Omental fat pad (tissue), 4 donors: ENCODE measurements around the gene DNAH10. TPM values are rescaled to one million over a fixed set of nuclear protein-coding genes. Genes with fewer than 3 reads are reported as not detected.

ENCODE experiments used
- ATAC-seq: fragments of 150-250 bp; one replicate; pipeline ENCODE4 v1.9.1; 2016; ENCODE audit warnings: mild to moderate bottlenecking, moderate library complexity; ENCODE audit not compliant: low FRiP score
- DNase-seq: peaks from one replicate; pipeline ENCODE4 v3.0.0-alpha.2; 2019; ENCODE audit warnings: low spot score
- total RNA-seq, 4 donors: library from RNA; depleted of rRNA; stranded (reverse); fragments of >200 nt; gene quantifications; one replicate each; pipeline ENCODE4 v1.1.0, GENCODE V29; 2016
- TF ChIP-seq, protein P1 (sequence below), 3 donors: fragments of 450-650 bp; IDR thresholded peaks; one replicate each; pipeline ENCODE4 v1.5.1; 2016 to 2017; ENCODE audit warnings: antibody characterized with exemption in 3 of 3, mild to moderate bottlenecking in 3 of 3, moderate library complexity in 2 of 3

DNAH10 gene
- total RNA-seq, 4 donors from 2014 or later: 0.06 to 2.3 (median 0.48) TPM; not detected in 1

DNA sequence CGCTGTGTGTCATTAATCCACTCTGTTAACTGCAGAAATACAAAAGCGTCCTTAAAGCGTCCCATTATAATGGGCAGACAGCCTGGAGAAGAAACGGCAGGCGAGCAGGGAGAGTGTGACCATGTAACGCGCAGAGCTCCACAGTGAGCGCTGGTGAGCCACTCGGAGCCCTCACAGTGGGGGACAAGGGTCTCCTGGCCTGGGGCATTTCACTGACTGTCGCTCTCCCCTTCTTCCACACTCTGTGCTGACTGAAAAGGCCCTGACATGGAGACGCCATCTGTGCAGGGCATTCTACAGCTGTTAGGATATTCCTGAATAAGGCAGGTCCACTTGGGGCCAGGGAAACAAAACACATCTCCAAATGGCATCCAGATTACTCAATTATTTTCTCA, 186.3 kb downstream of the DNAH10 start:
- no peak for ATAC-seq

DNA sequence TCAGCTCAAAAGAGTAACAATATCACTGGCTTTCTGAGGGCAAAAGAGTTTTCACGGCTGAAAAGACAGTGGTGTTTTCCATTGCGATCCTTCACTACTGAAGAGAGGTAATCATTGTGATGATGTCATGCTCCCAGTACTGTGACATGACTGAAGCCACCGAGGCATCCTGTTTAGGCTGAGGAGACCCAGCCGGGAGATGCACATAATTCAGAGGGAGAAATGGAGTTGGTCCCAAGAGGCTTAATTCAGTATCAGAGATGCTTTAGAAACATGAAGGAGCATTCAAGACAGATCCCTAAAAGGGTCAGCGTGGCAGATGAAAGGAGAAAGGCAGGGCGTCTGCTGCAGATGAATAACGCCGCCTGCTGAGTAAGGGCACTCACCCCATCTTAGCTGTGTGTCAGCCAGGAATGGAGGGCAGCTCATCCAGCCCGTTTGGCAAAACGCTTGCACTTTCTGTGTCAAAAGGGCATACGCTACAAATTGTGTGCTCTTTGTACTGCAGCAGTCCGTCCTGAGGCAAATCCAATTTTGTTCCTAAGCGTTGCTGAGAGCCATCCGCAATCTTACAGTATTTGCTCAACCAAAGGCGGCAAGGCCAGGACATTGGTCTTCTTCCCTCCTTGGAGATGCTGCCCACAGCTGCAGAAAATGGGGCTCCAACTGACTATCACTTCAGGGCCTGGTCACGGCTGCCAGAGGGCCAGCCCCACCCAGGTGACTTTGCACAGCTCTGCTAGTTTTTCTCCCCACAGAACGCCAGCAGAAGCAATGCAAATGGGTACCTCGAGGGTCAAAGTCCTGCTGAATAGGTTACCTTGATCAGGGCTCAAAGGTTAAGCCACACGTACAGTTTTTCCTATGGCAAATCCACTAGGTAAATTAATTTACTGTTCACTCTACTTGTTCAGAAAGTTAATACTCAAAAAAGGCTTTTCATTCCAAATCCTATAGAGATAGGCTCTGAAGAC, 187.0 kb downstream of the DNAH10 start:
- ATAC-seq: no peak
- DNase-seq: no peak
- TF ChIP-seq, protein P1, sequence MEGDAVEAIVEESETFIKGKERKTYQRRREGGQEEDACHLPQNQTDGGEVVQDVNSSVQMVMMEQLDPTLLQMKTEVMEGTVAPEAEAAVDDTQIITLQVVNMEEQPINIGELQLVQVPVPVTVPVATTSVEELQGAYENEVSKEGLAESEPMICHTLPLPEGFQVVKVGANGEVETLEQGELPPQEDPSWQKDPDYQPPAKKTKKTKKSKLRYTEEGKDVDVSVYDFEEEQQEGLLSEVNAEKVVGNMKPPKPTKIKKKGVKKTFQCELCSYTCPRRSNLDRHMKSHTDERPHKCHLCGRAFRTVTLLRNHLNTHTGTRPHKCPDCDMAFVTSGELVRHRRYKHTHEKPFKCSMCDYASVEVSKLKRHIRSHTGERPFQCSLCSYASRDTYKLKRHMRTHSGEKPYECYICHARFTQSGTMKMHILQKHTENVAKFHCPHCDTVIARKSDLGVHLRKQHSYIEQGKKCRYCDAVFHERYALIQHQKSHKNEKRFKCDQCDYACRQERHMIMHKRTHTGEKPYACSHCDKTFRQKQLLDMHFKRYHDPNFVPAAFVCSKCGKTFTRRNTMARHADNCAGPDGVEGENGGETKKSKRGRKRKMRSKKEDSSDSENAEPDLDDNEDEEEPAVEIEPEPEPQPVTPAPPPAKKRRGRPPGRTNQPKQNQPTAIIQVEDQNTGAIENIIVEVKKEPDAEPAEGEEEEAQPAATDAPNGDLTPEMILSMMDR (IDR thresholded peaks at IDR 0.05): no peak

More for the DNA sequence above, 186.3 kb downstream of the DNAH10 start:
- no peak for DNase-seq
- TF ChIP-seq, protein P1 (IDR thresholded peaks at IDR 0.05): no peak

DNA sequence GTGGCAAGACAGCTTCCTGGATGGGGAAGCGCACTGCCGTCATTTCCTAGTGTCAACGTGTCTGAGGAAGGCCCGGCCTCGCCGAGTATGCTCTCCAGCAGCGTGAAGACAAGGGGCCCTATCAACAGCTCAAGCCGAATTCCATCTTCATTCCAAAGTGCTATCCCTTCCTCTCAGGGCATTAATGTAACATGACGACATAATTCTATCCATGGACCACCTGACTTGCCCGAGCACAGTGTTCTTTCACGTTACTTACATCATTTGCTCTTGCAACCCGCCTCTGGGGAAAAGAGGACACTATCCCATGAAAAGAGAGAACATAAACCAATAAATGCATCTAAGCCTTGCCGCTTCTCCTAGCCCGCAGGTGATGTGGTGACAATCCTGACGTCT, 187.7 kb downstream of the DNAH10 start:
- DNase-seq (no peak), ATAC-seq (no peak)
- TF ChIP-seq, protein P1 (IDR thresholded peaks at IDR 0.05): no peak

DNA sequence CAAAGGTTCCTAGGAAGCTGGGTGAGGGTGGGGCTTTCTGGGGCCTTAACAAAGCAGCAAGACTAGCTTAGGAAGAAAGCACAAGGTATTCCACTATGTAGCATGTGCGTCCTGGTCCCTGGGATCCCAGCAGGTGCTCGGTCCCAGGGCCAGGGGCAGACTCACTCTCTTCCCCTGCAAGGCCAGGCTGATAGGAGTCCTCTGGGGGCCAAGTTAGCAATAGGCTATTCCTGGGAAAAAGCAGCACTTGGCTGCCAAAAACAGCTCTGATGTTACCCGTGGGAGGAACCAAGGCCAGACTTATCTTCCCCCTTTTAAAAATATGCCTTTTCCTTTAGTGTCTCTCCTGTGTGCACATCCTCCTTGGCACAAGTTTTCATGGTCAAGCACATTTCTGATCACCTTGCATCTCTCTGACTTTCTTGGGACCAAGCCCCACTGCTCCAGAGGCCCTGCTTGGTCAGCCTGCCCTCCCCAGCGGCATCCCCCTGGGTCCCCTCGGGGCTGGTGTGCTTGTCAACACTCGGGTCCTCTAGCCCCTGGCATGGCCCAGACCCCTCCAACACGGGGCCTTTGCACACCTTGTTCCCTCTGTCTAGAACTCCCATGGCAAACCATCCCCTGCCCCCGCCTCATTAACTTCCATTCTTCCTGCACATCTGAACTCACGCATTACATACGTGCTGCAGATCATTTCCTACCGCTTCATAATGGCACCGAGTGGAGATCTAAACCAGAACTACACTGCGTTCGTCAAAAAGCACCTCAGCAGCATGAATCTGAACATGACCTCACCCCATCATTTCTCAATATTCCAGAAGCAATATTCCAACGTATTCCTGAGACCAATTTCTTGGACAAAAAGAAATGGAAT, 188.6 kb downstream of the DNAH10 start:
- ATAC-seq: no peak
- no peak for DNase-seq
- TF ChIP-seq, protein P1 (IDR thresholded peaks at IDR 0.05): no peak

DNA sequence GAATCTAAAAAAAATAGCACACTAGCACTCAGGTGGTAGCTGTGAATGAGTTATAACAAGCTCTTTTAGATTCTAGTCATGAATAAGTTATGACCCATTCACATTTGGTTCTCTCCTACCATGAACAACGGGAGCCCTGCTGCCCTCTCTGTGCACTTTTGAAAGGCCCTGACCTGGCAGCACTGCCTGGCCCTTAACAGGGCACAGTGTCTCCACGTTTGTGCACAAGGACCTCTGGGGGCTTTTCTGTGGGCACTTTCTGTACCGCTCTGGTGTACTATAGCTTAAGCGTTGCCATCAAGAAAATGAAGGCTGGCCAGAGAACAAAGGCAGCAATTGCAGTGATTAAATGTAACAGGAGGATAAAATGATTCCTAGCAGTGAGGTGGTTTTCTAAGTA, 189.4 kb downstream of the DNAH10 start:
- TF ChIP-seq, protein P1 (IDR thresholded peaks at IDR 0.05): no peak
- no peak for DNase-seq
- ATAC-seq: no peak

DNA sequence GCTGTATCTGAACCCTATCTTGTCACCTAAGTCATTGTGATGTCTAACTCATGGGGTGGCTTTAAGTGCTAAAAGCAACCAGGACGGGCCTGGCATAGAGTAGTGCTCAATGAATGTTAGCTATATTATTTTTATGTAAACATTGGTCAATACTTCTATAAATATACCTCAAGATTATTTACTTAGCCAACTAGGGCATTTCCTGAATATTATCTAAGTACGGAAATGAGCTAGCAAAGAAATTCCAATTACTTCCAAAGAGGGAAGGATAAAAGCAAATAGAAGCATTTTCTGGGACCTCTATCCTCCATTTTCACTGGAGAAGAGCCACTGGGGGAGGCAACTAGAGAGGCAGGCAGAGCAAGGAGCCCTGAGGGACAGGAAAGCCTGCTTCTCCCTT, 189.9 kb downstream of the DNAH10 start:
- no peak for DNase-seq
- TF ChIP-seq, protein P1 (IDR thresholded peaks at IDR 0.05): no peak
- no peak for ATAC-seq
